ENCODE measurements around the gene THSD7A.

THSD7A gene

DNA sequence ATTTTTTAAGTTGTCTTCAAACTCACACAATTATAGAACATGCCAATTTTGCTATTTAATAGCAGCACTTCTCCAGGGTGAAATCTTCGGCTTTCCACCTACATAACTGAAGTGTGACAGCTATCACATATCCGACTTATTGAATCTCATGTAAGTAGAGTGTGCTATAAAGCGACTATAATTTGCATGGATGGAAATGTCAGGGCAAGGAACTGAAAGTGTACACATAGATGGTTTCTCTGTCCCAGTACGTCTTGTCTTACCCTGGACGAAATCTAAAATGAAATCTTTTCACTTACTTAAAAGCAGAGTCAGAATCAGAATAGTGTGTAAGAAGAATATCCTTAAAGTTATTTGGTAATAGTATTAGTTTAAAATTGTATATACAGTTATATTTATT is 132.3 kb downstream of the THSD7A start:
- DNase-seq: no peak

DNA sequence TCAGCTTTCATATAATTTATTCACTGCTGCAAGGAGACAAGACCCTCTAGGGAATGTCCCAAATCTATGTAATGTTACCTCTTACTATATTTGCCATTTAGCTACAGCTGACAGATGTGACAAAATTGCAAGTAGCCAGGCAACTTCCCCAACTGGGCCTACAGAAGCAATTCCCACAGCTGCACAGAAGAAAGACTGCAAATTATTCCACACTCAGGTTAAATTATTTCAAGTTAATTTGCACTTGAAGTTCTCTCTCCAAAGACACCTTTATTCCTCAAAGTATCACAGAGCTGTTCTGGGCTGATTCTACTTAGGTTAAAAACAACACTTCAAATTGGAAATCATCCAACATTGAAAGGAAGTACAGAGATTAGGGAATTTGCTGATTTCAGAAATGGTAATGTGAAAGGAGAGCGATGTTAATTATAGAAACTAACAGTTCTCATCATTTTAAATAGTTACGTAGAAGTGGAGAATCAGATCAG is 133.6 kb downstream of the THSD7A start:
- DNase-seq: no peak

DNA sequence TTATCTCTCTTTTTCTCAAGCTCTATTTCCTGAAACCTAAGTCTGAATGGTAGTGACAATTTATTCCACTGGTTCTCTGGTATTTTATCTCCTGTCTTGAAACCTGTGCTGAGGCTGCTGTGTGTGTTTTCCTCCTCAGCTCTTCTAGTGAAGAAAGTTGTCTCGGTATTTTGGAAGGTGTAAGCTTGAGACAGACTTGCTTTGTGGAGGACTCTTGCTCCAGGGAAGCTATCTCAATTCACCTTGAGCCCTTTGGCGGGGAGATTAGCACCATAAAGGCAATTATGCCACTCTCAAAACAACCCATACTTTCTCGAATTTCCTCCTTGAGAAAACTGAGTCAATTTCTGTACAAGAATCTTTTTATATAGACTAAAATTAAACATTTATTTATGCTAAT is 141.6 kb downstream of the THSD7A start:
- no peak for DNase-seq

DNA sequence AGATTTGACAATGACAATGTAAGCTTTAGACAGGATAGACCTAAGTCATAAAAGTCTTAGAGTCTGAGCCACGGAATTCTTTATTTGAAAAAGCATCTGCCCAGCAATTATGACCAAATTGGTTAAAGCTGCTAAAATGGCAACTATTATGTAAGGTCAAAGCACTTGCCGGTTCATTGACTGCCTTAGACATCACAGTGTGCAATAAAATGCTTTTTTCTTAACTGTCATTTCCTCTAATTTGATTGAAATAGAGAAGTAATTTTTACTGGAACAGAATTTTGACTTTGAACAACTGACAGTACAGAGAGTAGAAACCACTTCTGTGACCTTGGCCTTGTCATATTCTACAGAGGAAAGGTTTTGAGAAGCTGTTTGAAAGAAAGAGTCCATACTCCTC is 142.9 kb downstream of the THSD7A start:
- no peak for DNase-seq

DNA sequence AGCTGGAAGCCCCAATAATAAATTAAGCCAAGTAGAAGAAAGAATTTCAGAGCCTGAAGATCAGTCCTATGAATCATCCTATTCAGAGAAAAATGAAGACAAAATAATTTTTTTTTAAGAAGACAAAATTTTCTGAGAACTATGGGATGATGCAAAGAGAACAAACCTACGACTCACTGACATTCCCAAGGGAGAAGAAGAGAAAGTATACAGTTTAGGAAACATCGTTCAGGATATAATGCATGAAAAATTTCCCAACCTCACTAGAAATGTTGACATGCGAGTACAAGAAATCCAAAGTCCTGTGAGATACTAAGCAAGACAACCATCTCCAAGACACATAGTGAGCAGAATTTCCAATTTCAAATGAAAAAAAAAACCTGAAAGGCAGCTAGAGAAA is 150.5 kb downstream of the THSD7A start:
- no peak for DNase-seq

DNA sequence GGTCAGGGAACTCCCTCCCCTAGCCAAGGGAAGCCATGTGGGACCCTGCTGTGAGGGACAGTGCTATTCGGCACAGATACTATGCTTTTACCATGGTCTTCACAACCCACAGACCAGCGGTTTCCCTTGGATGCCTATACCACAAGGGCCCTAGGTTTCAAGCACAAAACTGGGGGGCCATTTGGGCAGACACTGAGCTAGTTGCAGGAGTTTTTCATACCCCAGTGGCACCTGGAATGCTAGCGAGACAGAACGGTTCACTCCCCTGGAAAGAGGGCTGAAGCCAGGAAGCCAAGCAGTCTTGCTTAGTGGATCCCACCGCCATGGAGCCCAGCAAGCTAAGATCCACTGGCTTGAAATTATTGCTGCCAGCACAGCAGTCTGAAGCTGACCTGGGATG is 156.8 kb downstream of the THSD7A start:
- DNase-seq: no peak

DNA sequence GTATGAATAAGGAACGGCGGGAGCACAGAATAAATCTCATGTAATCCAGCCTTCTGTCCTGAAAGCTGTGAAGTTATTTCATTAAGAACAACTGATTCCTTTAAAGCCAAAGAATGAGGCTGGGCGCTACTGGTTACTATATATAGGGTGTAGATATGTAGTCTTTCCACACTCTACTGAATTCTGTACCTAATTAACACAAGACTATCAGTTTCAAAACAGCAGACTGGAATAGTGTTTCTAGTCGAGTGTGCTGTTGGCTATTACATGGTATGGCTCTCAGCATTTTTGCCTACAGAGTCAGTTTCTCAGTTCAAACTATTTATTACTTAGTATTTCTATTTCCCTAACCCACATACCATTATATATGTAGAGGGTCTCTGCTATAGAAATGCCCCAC is 163.3 kb downstream of the THSD7A start:
- DNase-seq: no peak

DNA sequence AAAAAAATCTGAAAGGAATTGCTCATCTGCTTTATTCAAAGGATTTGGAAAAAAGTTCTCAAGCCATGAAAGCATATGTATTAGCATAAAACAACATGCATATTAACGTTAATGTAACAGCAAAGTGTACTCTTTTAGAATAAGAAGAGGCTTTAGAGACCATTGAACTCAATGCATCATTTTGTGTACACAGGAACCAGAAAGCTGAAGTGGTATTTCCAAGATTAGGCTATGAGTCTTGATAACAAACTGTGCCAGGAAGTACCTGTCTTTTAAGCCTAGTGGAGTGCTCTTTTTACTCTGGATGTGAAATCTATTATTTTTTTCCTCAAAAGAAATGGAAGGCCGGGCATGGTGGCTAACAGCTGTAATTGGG is 164.2 kb downstream of the THSD7A start:
- no peak for DNase-seq

DNA sequence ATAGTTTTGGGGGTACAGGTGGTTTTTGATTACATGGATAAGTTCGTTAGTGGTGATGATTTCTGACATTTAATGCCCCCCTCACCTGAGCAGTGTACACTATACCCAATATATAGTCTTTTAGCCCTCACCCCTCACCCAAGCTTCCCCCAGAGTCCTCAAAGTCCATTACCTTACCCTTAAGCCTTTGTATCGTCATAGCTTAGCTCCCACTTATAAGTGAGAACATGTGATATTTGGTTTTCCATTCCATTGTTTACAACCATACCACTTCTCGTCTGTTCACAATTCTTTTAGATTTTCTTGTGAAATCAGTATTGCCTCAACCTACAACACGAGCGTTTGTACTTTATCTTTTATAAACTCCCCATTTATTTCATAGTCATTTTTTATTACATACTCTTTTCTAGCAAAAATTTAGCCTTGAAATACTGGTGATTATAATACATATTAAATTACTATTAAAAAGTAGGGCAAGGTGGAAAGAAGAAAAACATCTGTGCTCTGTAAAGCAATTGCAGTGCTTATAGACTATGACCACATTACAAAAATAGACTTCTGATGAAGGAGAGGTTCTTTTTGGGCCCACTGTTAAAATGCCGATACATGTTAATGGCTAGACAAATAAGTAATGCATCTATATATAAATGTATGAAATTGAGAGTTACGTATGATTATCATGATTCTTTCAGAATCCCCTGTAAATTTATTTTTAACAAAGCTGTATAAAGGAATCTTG is 164.8 kb downstream of the THSD7A start:
- no peak for DNase-seq

DNA sequence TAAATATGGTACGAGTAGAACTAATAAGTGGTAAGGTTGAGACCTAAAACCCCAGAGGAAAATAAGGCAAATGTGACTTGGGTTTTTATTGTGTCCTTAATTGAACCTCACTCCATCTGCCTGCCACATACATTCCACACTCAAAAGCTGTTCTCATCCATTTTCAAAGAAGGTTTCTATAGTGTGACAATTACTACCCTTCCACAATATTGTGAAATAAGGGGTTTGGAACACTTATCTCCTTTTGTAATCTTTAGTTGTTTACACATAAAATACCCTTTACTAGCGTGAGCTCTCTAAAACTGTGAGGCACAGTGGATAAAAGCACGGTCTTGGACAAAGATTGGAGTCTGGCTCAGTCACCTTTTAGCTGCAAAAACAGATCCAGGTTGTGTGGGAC is 166.6 kb downstream of the THSD7A start:
- no peak for DNase-seq

DNA sequence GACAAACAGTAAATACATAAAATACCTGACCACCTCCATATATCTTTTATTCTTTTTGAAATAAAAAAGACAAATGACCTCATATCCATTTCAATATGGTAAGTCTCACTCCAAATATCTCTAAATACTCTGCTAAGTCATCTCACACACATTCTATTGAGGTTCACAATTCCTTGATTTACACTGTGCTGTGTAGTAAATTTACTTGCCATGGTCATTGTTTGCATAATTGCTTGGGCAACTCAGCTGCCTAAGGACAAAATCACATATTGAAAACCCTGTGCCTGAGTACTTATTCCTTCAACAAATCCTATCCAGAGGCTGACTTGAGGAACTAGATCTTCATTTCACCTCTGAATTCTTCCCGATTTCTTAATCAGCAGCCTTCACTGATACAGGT is 176.4 kb downstream of the THSD7A start:
- no peak for DNase-seq

DNA sequence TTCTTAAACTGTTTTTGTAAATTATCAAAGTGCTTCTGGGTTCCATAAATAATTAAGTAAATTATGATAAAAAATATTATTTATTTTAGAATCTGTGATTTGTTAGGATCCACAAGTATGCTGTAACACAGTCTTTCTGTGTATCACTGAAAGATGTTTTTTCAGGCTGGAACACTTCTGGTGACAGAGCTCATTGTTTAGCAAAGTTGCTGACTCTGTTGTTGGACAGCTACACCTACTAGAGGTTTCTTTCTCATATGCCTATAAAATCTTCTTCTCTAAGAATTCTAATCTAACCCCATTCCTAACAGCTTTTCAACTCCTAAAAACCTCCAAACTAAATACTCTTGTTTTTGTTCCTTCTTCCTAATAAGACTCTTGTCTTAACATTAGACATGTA is 176.8 kb downstream of the THSD7A start:
- no peak for DNase-seq

DNA sequence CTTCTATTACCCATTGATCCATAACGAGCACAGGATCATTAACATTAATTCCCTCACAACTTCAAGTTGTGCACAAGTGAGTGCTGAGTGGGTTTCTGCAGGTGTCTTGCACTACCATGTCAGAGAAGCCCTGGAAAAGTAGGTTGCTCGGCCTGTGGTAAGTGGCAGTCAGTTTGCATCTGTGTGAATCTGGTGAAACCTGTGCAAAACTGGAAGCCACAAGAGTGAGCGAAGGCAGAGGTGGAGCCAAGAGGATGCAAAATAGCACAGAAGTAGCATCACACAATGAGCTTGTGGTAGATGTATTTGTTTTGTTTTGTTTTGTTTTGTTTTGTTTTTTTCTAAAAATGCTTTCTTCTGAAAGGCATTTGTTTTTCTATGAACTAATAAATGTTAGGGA is 181.5 kb downstream of the THSD7A start:
- DNase-seq: no peak

DNA sequence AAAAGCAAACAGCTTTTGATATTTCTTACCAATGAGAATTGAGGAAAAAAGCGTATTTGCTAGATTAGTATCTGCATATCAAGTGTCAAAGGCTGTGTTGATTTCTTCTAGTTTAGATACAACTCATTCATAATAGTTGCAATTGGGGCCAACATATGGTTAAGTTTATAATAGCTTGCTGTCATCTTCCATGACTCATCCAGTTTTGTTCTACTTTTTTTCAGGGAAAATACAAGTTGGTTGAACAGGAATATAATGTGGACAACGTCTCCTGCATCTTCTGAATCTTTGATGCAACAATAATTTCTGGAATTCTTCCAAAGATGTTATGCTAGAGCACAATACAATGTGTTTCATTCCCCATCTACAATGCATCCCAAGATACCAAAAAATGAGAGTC is 182.0 kb downstream of the THSD7A start:
- DNase-seq: no peak

DNA sequence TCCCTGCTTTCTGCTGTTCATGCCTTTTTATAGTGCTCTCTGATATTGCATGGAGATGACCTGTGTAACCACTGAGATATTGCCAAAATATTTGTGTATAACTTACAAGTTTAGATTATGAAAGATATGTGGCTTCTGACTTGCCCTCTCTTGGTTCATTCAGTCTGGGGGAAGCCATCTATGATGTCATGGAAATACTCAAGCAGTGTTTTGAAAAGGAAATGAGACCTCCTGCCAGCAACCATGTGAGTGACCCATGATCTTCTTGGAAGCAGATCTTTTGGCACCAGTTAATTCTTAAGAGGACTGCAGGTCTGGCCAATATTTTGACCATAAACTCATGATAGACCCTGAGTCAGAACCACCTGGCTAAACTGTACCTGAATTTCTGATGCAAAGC is 183.0 kb downstream of the THSD7A start:
- DNase-seq: no peak

DNA sequence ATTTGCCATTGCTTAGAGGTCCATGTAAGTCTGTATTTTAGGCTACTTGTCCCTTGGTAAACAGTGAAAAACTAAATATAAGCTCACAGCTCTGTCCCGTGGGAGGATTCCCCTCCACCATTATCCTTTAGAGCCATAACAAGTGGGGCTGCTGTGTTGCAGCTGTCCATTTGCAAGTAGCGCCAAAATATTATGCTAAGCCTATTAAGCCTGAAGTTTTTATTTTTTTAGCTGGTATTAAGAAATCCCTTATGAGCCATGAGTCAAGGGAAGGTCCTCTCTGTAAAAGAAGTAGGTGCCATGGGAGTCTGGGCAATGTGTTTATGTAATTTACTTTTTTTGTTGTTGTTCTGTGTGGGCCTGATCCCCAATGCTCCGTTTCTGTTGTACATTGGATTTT is 183.9 kb downstream of the THSD7A start:
- no peak for DNase-seq

DNA sequence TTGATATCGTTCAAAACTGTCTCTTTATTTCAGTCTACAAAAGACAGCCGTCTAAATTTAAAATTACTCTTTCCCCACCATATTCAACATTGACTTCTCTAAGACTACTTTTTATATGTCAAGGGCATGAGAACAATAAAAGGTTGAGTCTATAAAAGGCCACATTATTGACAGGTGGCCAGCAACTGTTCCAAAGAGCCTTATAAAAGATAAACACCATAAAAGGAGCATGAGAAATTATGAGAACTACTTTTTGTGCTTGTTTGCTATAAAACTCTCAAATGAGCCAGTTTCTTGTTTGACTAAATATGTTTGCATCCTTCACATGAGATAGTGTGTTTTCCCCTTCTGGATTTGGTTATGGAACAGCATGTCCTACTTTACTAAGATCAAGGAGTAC is 189.2 kb downstream of the THSD7A start:
- no peak for DNase-seq

DNA sequence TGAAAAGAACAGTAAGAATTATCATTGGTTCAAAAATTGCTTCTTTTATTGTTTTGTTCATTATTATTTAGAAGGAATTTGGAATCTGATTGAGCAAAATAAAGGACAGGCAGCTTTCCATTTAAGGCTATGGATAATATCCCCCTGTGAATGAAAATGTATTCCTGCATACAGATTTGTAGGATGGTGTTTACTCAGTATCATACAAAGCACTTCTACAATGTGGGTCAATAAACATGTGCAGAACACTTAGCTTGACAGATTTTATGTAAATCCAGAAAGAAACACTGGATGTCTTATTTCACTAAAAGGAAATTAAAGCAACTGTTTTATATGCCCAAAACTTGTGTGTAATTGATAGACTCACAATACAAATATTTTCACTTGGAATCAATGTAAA is 189.7 kb downstream of the THSD7A start:
- no peak for DNase-seq

DNA sequence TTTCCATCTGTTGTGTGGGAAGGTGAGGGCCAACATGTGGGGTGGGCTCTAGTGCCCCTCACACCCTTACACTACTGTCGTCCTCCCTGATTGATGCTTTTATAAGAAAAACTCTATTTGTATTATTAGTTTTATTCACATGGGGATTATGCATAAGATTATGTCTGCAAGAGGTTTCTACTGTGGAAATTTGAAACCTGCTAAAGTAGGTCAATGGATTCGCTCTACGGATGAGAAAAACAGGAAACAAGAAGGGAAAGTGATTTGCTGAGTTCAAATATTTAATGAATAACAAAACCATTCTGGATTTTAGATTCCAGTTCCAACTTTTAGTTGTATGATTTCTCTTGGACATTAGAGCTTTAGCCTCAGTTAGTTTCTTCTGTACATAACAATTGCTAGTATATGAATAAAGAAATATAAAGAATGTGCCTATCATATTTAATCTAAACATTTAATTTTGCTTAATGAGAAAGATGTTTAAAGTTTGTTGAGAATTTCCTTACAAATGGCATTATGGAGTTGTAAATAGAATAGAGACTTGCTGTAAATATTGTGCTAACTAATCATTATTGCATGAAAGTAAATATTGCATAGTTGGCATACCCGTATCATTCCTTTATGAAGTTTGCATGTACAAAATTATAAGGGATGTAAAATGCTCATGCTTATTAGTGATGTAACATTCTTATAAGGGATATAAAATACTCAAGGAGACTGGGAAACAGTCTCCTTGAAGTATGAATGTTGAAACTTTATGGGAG is 193.8 kb downstream of the THSD7A start:
- DNase-seq: no peak

DNA sequence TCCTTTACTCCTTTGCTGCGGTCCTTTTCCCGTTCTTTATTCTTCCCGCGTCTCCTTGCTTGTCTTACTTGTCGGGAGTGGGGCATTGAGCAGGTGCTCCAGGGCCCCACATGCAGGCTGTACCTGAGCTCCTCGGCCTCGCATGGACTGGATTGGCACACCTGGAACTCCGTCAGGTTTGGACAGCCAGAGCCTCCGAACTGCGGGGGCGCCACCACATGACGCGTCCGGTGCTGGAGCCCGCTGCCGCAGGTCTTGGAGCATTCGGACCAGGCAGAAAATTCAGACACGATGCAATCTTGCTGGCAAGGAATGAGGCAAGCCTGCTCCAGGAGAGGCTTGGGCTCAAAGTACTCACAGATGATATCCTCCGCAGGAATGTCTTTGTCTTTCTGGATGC is 195.7 kb downstream of the THSD7A start:
- DNase-seq: no peak

DNA sequence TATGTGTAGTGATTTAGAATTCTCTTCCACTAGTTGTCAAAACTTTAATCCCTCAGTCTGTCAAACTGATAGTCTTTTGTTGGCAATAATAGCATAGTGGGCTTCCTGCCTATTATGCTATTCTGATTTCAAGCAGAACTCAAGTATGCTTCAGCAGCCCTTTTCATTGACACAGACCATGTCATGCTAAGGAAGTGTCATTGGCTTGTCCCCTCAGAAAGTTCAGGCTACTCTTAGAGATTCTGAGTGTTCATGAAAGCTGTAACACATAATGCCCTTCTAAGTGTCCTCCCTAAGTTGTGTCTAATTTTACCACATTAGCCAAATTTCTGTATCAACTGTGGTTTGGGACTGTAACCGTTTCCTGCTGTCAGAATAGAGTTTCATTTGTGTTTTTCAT is 198.7 kb downstream of the THSD7A start:
- no peak for DNase-seq

DNA sequence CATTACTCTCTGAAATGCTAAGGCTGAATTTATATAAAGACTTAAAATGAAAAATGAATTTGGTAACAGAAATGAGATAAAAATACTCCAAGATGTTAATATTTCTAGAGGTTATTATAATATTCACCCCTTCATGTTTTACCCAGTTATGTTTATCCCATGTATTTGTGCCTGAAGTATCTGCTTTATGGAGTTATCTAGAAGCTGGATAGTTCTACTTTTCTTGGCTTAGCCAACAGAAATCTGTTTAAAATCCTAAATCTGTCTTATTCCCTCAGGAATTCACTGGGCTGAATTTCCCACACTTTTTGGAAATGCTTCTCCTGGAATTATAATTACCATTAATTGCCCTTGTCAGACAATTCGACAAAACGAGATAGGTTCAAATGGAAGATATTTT is 201.6 kb downstream of the THSD7A start:
- no peak for DNase-seq

DNA sequence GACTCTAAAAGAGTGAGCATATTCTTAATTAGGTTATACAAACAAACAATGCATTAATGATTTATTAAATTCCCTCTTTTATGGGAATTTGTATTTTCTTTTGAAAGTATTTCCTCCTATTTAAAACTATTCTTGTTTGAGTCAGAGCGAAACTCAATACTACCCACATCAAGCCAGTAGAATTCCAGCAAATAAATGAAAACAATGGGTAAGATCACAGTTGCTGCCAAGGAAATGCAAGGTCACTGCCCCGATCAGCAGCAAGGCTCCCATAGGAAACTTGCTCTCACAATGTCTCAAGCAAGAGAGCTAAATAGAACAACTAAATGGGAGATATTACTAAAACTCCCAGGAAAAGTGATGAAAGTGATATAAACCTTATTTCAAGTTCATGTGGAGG is 206.3 kb downstream of the THSD7A start:
- no peak for DNase-seq

DNA sequence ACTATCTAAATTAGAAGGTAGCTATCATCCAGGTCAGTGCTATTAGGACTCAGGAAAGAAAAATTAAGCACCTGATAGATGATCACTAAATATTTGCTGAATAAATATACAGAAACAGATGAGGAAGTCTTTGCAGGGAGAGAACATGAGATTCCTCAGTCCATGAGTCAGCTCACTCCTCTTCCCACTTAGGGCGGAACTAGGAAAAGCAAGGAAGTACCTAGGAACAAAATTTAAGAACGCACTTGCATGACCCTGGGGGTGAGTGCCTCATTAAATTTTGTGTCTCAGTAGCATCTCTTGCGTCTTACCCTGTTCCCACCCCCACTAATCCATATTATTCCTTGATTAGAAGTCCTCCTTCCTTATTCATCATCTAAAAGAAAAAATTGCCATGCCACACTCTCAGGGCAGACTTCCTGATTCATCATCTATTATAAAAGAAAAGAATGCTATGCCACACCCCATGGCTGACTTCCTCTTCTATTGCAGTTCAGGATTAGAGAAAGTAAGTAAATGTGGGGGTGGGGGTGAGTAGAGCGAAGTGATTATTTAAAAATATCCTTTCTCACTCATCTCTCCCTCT is 208.8 kb downstream of the THSD7A start:
- DNase-seq: no peak

All from NCI-H2171 (cell line).